Fibroblast of pulmonary artery (primary cell): ENCODE results near the gene ZCCHC7.

ENCODE experiments used
- DNase-seq: peaks from one replicate; pipeline ENCODE4 v3.0.0-alpha.2; 2010; ENCODE audit warnings: low read depth
- H3K4me3 ChIP-seq: replicated peaks from 2 replicates; pipeline ENCODE4 v1.5.1; 2011; ENCODE audit warnings: low read depth, mild to moderate bottlenecking, control low read depth, low read length, moderate library complexity
- TF ChIP-seq, protein P1 (sequence below): IDR thresholded peaks from 2 replicates; pipeline ENCODE4 v1.5.1; 2011; ENCODE audit warnings: mild to moderate bottlenecking, control low read depth, low read length, inconsistent platforms; ENCODE audit errors: missing control alignments

ZCCHC7 gene

DNA sequence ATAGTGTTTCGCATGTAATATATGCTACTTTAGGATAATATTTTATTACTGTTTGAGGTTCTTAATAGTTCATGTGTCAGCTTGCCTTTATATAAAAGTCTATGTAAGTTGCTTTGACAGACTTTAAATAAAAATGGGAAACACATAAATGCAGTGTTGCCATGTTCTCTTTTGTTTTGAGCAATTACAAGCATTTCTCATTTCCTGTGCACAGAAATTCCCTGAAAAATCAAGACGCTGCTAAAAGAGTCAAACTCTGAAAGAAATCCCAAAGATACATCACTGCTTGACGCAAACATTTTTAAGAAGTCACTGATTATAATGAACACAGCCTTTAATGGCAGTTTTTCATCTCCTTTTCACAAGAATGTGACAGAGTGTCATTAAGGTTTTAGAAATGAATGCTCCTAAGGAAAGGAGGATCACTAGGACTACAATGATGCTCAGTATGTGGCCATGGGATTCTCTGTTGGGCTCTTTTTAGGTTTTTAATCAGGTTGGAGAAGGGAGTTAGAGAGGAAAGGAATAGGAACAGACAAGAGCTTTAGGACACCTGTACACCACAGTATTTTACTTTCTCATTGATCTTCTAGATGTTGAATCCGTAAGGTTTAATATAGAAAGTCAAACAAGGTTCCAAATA, 29.4 kb downstream of the ZCCHC7 start:
- H3K4me3 ChIP-seq = no peak overlapping the region
- TF ChIP-seq, protein P1, sequence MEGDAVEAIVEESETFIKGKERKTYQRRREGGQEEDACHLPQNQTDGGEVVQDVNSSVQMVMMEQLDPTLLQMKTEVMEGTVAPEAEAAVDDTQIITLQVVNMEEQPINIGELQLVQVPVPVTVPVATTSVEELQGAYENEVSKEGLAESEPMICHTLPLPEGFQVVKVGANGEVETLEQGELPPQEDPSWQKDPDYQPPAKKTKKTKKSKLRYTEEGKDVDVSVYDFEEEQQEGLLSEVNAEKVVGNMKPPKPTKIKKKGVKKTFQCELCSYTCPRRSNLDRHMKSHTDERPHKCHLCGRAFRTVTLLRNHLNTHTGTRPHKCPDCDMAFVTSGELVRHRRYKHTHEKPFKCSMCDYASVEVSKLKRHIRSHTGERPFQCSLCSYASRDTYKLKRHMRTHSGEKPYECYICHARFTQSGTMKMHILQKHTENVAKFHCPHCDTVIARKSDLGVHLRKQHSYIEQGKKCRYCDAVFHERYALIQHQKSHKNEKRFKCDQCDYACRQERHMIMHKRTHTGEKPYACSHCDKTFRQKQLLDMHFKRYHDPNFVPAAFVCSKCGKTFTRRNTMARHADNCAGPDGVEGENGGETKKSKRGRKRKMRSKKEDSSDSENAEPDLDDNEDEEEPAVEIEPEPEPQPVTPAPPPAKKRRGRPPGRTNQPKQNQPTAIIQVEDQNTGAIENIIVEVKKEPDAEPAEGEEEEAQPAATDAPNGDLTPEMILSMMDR = no peak
- DNase-seq = no peak

DNA sequence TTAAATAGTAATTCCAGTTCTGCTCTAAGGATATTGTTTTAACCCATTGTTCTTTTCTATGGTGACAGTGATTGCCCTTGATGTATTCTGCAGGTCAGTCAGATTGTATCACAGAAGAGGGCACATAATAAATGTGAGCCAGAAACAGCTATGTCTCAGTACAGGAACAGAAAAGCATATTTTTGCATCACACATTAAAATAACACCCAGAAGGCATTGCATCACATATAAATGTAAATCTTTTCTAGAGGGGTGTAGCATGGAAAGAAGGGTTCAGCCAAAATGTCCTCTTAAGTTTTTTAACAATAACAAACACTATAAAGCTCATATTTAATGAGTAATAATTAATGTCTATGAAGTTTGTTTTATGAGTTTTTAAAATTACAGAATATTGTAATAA, 30.0 kb downstream of the ZCCHC7 start:
- TF ChIP-seq, protein P1 = no peak
- no peak for DNase-seq
- no peak overlapping the region for H3K4me3 ChIP-seq

- no peak overlapping the region for H3K4me3 ChIP-seq
- no peak for DNase-seq
- TF ChIP-seq, protein P1 = no peak
These were observed 31.4 kb downstream of the ZCCHC7 start for GRCh38 chr9:37151812-37152211.

GRCh38 chr9:37152365-37152764, 32.0 kb downstream of the ZCCHC7 start:
- no peak overlapping the region for H3K4me3 ChIP-seq
- DNase-seq = no peak
- TF ChIP-seq, protein P1 = no peak

DNA sequence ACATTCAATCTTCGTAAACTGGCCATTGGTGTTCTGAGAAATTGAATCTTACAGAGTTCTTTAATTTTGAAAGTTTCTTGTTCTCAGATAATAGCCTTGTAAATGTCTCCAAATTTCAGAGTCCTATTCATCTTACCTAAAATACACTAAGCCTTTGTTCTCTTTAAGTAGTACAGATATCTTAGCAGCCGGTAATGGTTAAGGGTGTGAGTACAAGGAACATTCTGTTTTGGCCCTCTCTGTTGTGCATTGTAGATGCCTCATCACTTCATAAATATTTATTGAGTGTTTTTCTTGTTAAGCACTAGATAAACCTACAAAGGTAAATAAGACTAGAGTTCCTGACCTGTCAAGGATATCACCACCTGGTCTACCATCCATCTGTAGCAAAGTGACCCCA, 35.2 kb downstream of the ZCCHC7 start:
- no peak for DNase-seq
- H3K4me3 ChIP-seq = no peak overlapping the region
- TF ChIP-seq, protein P1 = no peak

- no peak for DNase-seq
- TF ChIP-seq, protein P1 = no peak
- no peak overlapping the region for H3K4me3 ChIP-seq
These were observed 35.8 kb downstream of the ZCCHC7 start for GRCh38 chr9:37156205-37156604.

- TF ChIP-seq, protein P1 = no peak
- peak; percentile 53 for DNase-seq
These were observed 36.5 kb downstream of the ZCCHC7 start for GRCh38 chr9:37156781-37157356.

More at GRCh38 chr9:37156781-37157356, 36.5 kb downstream of the ZCCHC7 start:
- H3K4me3 ChIP-seq = no peak overlapping the region
